Lung (tissue), 12 donors: ENCODE measurements around the gene NEURL1B. TPM values are rescaled to one million over a fixed set of nuclear protein-coding genes. Genes with fewer than 3 reads are reported as not detected.

Experiments used
- ATAC-seq: fragments of 200-7000 bp; cut with Tn5 transposase; one replicate; pipeline ENCODE4 v1.9.1; 2020; ENCODE audit warnings: moderate number of reproducible peaks; ENCODE audit not compliant: insufficient read depth, low FRiP score
- DNase-seq, 3 donors: peaks; one replicate each; pipeline ENCODE4 v3.0.0-alpha.2; 2013 to 2017
- H3K27ac ChIP-seq, 2 donors: one replicate each; pipeline ENCODE4 v1.5.1; 2013; ENCODE audit warnings: mild to moderate bottlenecking in 2 of 2, moderate library complexity in 2 of 2, control low read depth in 1 of 2, inconsistent platforms in 1 of 2, low read depth in 1 of 2, low read length in 1 of 2
- H3K27me3 ChIP-seq, 3 donors: one replicate each; pipeline ENCODE4 v1.5.1; 2013; ENCODE audit warnings: low read length in 2 of 3; ENCODE audit not compliant: control insufficient read depth in 3 of 3, insufficient read depth in 3 of 3
- H3K36me3 ChIP-seq, 4 donors: one replicate each; pipeline ENCODE4 v1.5.1; 2013; ENCODE audit warnings: low read length in 4 of 4, mild to moderate bottlenecking in 1 of 4, moderate library complexity in 1 of 4; ENCODE audit not compliant: control insufficient read depth in 4 of 4, insufficient read depth in 4 of 4
- H3K4me1 ChIP-seq, 5 donors: one replicate each; pipeline ENCODE4 v1.5.1; 2013; ENCODE audit warnings: low read length in 5 of 5, mild to moderate bottlenecking in 2 of 5, moderate library complexity in 1 of 5; ENCODE audit not compliant: control insufficient read depth in 5 of 5, insufficient read depth in 5 of 5
- H3K4me3 ChIP-seq: one replicate; pipeline ENCODE4 v1.5.1; 2013; ENCODE audit warnings: mild to moderate bottlenecking, control low read depth, moderate library complexity
- H3K9ac ChIP-seq, 2 donors: one replicate each; pipeline ENCODE4 v1.5.1; 2013; ENCODE audit warnings: low read length in 2 of 2, control low read depth in 1 of 2; ENCODE audit not compliant: insufficient read depth in 1 of 2
- H3K9me3 ChIP-seq, 4 donors: one replicate each; pipeline ENCODE4 v1.5.1; 2013; ENCODE audit warnings: low read length in 3 of 4, mild to moderate bottlenecking in 1 of 4, moderate library complexity in 1 of 4; ENCODE audit not compliant: control insufficient read depth in 4 of 4, insufficient read depth in 3 of 4
- WGBS, 2 donors: extraction: QIAGEN DNeasy Blood & Tissue Kit; methylation state at CpG; one replicate each; pipeline ENCODE4 v1.1.7; 2013; 5-methylcytosine and 5-hydroxymethylcytosine counted together
- polyA plus RNA-seq, 2 donors: library from polyadenylated mRNA; stranded (reverse); fragments of 200-250 nt; gene quantifications; one replicate each; pipeline ENCODE4 v1.2.1, GENCODE V29; 2013
- total RNA-seq, 2 donors: library from RNA; depleted of rRNA in 1 of 2; stranded (reverse); fragments of >200 nt in 1 of 2; gene quantifications; one replicate each; pipeline ENCODE4 v1.2.1, GENCODE V29; 2014 to 2021
- TF ChIP-seq, protein P1 (sequence below): IDR thresholded peaks from 2 replicates; pipeline ENCODE4 v1.5.1; 2012; ENCODE audit warnings: mild to moderate bottlenecking; ENCODE audit errors: control extremely low read depth, extremely low read depth
- donor health status: control.
- donor health status: control.
- donor health status: Bipolar disorder and iron deficiency.
- donor health status: healthy.
- donor health status: DM: yes; HTN: yes; CAD: no.

NEURL1B gene
- total and polyA plus RNA-seq, 4 donors: 5.1 to 26.4 (median 11.8) TPM

DNA sequence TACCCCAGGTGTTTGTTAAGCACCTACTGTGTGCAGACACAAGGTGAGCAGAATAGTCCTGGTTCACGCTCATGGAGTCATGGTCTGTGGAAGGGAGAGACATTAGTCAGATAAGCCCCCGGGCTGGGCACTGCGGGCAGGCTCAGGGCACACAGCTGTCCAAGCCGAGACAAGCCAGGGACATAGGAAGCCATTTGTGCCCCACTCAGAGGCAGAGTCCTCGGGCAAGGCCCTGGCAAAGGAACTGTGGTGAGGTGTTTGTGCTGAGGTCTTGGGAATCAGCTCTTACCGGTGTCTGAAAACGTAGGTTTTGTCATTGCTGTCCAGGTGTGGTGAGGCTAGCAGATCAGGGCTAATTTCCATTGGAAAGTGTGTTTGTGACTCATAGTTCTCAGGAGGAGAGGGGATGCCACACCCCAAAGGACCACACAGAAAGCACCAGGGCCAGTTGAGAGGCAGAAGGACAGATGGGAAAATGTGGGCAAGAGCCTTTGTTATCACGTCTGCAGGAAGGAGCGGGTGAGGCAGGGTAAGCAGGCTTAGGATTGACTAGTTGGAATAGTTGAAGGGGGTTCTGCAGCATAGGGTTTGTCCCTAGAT is 46.1 kb upstream of the NEURL1B start:
- H3K4me1 ChIP-seq: peaks cover 0 to 4% (median 0%) of the 10 kb centered on the region in 5 donors
- H3K27ac ChIP-seq: no peak overlapping the region
- peaks cover 0 to 3% (median 0%) of the 10 kb centered on the region in 3 donors for H3K27me3 ChIP-seq
- TF ChIP-seq, protein P1, sequence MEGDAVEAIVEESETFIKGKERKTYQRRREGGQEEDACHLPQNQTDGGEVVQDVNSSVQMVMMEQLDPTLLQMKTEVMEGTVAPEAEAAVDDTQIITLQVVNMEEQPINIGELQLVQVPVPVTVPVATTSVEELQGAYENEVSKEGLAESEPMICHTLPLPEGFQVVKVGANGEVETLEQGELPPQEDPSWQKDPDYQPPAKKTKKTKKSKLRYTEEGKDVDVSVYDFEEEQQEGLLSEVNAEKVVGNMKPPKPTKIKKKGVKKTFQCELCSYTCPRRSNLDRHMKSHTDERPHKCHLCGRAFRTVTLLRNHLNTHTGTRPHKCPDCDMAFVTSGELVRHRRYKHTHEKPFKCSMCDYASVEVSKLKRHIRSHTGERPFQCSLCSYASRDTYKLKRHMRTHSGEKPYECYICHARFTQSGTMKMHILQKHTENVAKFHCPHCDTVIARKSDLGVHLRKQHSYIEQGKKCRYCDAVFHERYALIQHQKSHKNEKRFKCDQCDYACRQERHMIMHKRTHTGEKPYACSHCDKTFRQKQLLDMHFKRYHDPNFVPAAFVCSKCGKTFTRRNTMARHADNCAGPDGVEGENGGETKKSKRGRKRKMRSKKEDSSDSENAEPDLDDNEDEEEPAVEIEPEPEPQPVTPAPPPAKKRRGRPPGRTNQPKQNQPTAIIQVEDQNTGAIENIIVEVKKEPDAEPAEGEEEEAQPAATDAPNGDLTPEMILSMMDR: no peak
- H3K9ac ChIP-seq: no peak overlapping the region
- 84 to 90% methylated on average over 9 of the region's 9 CpGs for WGBS, 2 donors
- DNase-seq (no peak), ATAC-seq (no peak)
- H3K9me3 ChIP-seq: peaks cover 0 to 1% (median 0%) of the 10 kb centered on the region in 4 donors
- H3K36me3 ChIP-seq: no peaks in the 10 kb centered on the region
- no peak overlapping the region for H3K4me3 ChIP-seq

- 87 to 92% methylated on average over 14 of the region's 14 CpGs for whole genome bisulfite sequencing, 2 donors
- Histone ChIP-seq H3K9me3 (peaks cover 0 to 1% (median 0%) of the 10 kb centered on the region in 4 donors), H3K4me3 (no peak overlapping the region), H3K9ac (no peak overlapping the region), H3K4me1 (peaks cover 0 to 6% (median 0%) of the 10 kb centered on the region in 5 donors), H3K36me3 (no peaks in the 10 kb centered on the region), H3K27me3 (peaks cover 0 to 3% (median 0%) of the 10 kb centered on the region in 3 donors), H3K27ac (no peak overlapping the region)
- ATAC-seq (no peak), DNase-seq (no peak)
- TF ChIP-seq, protein P1: no peak
Measured at GRCh38 chr5:172595596-172596455, 45.2 kb upstream of the NEURL1B start.

- no peak for DNase-seq
- Histone ChIP-seq H3K4me1 (peaks cover 0 to 7% (median 0%) of the 10 kb centered on the region in 5 donors), H3K9me3 (peaks cover 0 to 1% (median 0%) of the 10 kb centered on the region in 4 donors), H3K27ac (no peak overlapping the region), H3K9ac (no peak overlapping the region), H3K4me3 (no peak overlapping the region), H3K36me3 (no peaks in the 10 kb centered on the region), H3K27me3 (peaks cover 0 to 3% (median 0%) of the 10 kb centered on the region in 3 donors)
- whole genome bisulfite sequencing, 2 donors: 94 to 95% methylated on average over 7 of the region's 7 CpGs
- TF ChIP-seq, protein P1: no peak
- ATAC-seq: no peak
Measured at GRCh38 chr5:172596638-172597231, 44.3 kb upstream of the NEURL1B start.
